HG03159 (cell line): ENCODE results near the gene FRK.
"Not testable (repeated sequence)": the region's sequence is repeated elsewhere in the genome, so short reads cannot be mapped to it uniquely, and the experiment has no call there.

Experiments used
- ATAC-seq: cut with Tn5 transposase; IDR thresholded peaks from one replicate; pipeline ENCODE4 v1.9.1; 2021; ENCODE audit warnings: mild to moderate bottlenecking, moderate library complexity; ENCODE audit not compliant: unreplicated experiment

FRK gene

GRCh38 chr6:116060572-116061283 is at the start of gene FRK:
FRK (minus strand) TSS chr6:116060891; CDS start chr6:116060311, 580 bp downstream.
- no peak for ATAC-seq

- no peak for ATAC-seq
Measured at GRCh38 chr6:116108836-116109235, 48.1 kb upstream of the FRK start.

GRCh38 chr6:116106146-116106545 is 45.5 kb upstream of the FRK start:
- ATAC-seq = no peak

- no peak for ATAC-seq
Measured at GRCh38 chr6:116105247-116105646, 44.6 kb upstream of the FRK start.

- no peak for ATAC-seq
Measured at GRCh38 chr6:116104636-116105035, 43.9 kb upstream of the FRK start.

- no peak for ATAC-seq
Measured at GRCh38 chr6:116102873-116103272, 42.2 kb upstream of the FRK start.

- ATAC-seq = no peak
Measured at GRCh38 chr6:116101790-116102189, 41.1 kb upstream of the FRK start.

- ATAC-seq = no peak
Measured at GRCh38 chr6:116101302-116101718, 40.6 kb upstream of the FRK start.

GRCh38 chr6:116100419-116101301 is 40.0 kb upstream of the FRK start, which contains the start of gene NT5DC1:
NT5DC1 (plus strand) TSS chr6:116100853; CDS start chr6:116100931, 78 bp downstream.
- peak; percentile 88 for ATAC-seq

GRCh38 chr6:116099036-116099435 is 38.3 kb upstream of the FRK start:
- ATAC-seq = no peak

- ATAC-seq = no peak
Measured at GRCh38 chr6:116096979-116097816, 36.5 kb upstream of the FRK start.

GRCh38 chr6:116096048-116096759 is 35.5 kb upstream of the FRK start:
- ATAC-seq = not testable (repeated sequence)

GRCh38 chr6:116094041-116094440 is 33.4 kb upstream of the FRK start:
- no peak for ATAC-seq

GRCh38 chr6:116090251-116090650 is 29.6 kb upstream of the FRK start:
- peak; percentile 67 for ATAC-seq

GRCh38 chr6:116088946-116089345 is 28.3 kb upstream of the FRK start:
- no peak for ATAC-seq

GRCh38 chr6:116087437-116088027 is 26.8 kb upstream of the FRK start:
- peak; percentile 97 for ATAC-seq

- no peak for ATAC-seq
Measured at GRCh38 chr6:116084284-116084683, 23.6 kb upstream of the FRK start.

- no peak for ATAC-seq
Measured at GRCh38 chr6:116083052-116083451, 22.4 kb upstream of the FRK start.

- no peak for ATAC-seq
Measured at GRCh38 chr6:116078945-116079344, 18.3 kb upstream of the FRK start.

GRCh38 chr6:116078522-116078921 is 17.8 kb upstream of the FRK start:
- no peak for ATAC-seq
